H9 (cell line): ENCODE data around the gene SLC25A11. TPM values are rescaled to one million over a fixed set of nuclear protein-coding genes. Genes with fewer than 3 reads are reported as not detected.

Source experiments
- DNase-seq: peaks from one replicate; pipeline ENCODE4 v3.0.0-alpha.2; 2017
- H2AFZ ChIP-seq: one replicate; pipeline ENCODE4 v1.6.1; 2013; ENCODE audit warnings: mild to moderate bottlenecking, low read length, control low read depth, moderate library complexity
- H2AK5ac ChIP-seq: 2 replicates; pipeline ENCODE4 v1.6.1; 2013; ENCODE audit warnings: low read length, control low read depth, mixed read lengths; ENCODE audit not compliant: insufficient read length
- H2BK120ac ChIP-seq: one replicate; pipeline ENCODE4 v1.6.1; 2013; ENCODE audit warnings: low read depth, mild to moderate bottlenecking, low read length, control low read depth, inconsistent platforms; ENCODE audit not compliant: poor library complexity, severe bottlenecking
- H2BK12ac ChIP-seq: 2 replicates; pipeline ENCODE4 v1.6.1; 2013; ENCODE audit warnings: low read length, control low read depth, mixed read lengths, low read depth; ENCODE audit not compliant: insufficient read length
- H2BK15ac ChIP-seq: 2 replicates; pipeline ENCODE4 v1.6.1; 2013; ENCODE audit warnings: low read depth, low read length, control low read depth
- H2BK20ac ChIP-seq: one replicate; pipeline ENCODE4 v1.6.1; 2013; ENCODE audit warnings: low read depth, mild to moderate bottlenecking, low read length, control low read depth, inconsistent platforms; ENCODE audit not compliant: poor library complexity, severe bottlenecking
- H2BK5ac ChIP-seq: 2 replicates; pipeline ENCODE4 v1.6.1; 2013; ENCODE audit warnings: low read length, control low read depth, mixed read lengths; ENCODE audit not compliant: insufficient read length
- H3K14ac ChIP-seq: 2 replicates; pipeline ENCODE4 v1.6.1; 2013; ENCODE audit warnings: low read length, control low read depth; ENCODE audit not compliant: insufficient read depth
- H3K18ac ChIP-seq: 2 replicates; pipeline ENCODE4 v1.6.1; 2013; ENCODE audit warnings: low read depth, mild to moderate bottlenecking, mixed read lengths, low read length, control low read depth; ENCODE audit not compliant: insufficient read length
- H3K23ac ChIP-seq: 2 replicates; pipeline ENCODE4 v1.6.1; 2013; ENCODE audit warnings: low read length, control low read depth, mixed read lengths, low read depth; ENCODE audit not compliant: insufficient read length
- H3K23me2 ChIP-seq: 2 replicates; pipeline ENCODE4 v1.6.1; 2013; ENCODE audit warnings: low read depth, mild to moderate bottlenecking, mixed read lengths, low read length, control low read depth; ENCODE audit not compliant: insufficient read length, poor library complexity, severe bottlenecking
- H3K27ac ChIP-seq: 2 replicates; pipeline ENCODE4 v1.5.1; 2013; ENCODE audit warnings: low read length, control low read depth, mixed read lengths, low read depth; ENCODE audit not compliant: insufficient read length
- H3K27me3 ChIP-seq: 2 replicates; pipeline ENCODE4 v1.6.1; 2013; ENCODE audit warnings: low read length, control low read depth, inconsistent platforms; ENCODE audit not compliant: insufficient read depth
- H3K4ac ChIP-seq: 2 replicates; pipeline ENCODE4 v1.6.1; 2013; ENCODE audit warnings: low read depth, mild to moderate bottlenecking, control low read depth, inconsistent platforms, low read length, moderate library complexity
- H3K4me1 ChIP-seq: 2 replicates; pipeline ENCODE4 v1.6.1; 2013; ENCODE audit warnings: low read length, control low read depth, inconsistent platforms; ENCODE audit not compliant: insufficient read depth
- H3K4me2 ChIP-seq: 2 replicates; pipeline ENCODE4 v1.6.1; 2013; ENCODE audit warnings: low read length, control low read depth, mixed read lengths; ENCODE audit not compliant: insufficient read length, insufficient read depth
- H3K56ac ChIP-seq: 2 replicates; pipeline ENCODE4 v1.6.1; 2013; ENCODE audit warnings: low read depth, mild to moderate bottlenecking, mixed read lengths, low read length, control low read depth; ENCODE audit not compliant: insufficient read length
- H3K79me1 ChIP-seq: 2 replicates; pipeline ENCODE4 v1.6.1; 2013; ENCODE audit warnings: low read depth, mild to moderate bottlenecking, moderate library complexity, low read length, control low read depth, inconsistent platforms; ENCODE audit not compliant: insufficient read depth, poor library complexity, severe bottlenecking
- H3K79me2 ChIP-seq: 2 replicates; pipeline ENCODE4 v1.6.1; 2013; ENCODE audit warnings: low read length, control low read depth, inconsistent platforms; ENCODE audit not compliant: insufficient read depth
- H3K9ac ChIP-seq: 2 replicates; pipeline ENCODE4 v1.6.1; 2013; ENCODE audit warnings: low read length, control low read depth, mixed read lengths; ENCODE audit not compliant: insufficient read length; ENCODE audit errors: extremely low read depth
- H3K9me3 ChIP-seq: one replicate; pipeline ENCODE4 v1.6.1; 2013; ENCODE audit warnings: low read depth, low read length, inconsistent platforms; ENCODE audit not compliant: control insufficient read depth
- H3T11ph ChIP-seq: one replicate; pipeline ENCODE4 v1.6.1; 2013; ENCODE audit warnings: mild to moderate bottlenecking, low read length, control low read depth, inconsistent platforms
- H4K20me1 ChIP-seq: one replicate; pipeline ENCODE4 v1.6.1; 2013; ENCODE audit not compliant: control insufficient read depth, insufficient read length, insufficient read depth
- H4K5ac ChIP-seq: 2 replicates; pipeline ENCODE4 v1.6.1; 2013; ENCODE audit warnings: low read depth, mild to moderate bottlenecking, mixed read lengths, low read length, control low read depth; ENCODE audit not compliant: insufficient read length
- H4K8ac ChIP-seq: replicated peaks from 2 replicates; pipeline ENCODE4 v1.6.1; 2013; ENCODE audit warnings: low read length, control low read depth, mixed read lengths, low read depth; ENCODE audit not compliant: insufficient read length
- H4K91ac ChIP-seq: 2 replicates; pipeline ENCODE4 v1.6.1; 2013; ENCODE audit warnings: low read depth, mild to moderate bottlenecking, moderate library complexity, mixed read lengths, low read length, control low read depth; ENCODE audit not compliant: insufficient read length
- H3K27ac Mint-ChIP-seq, 3 experiments: 2 replicates in 2 of 3; 3 replicates in 1 of 3; pipeline ENCODE4 v1.8.0; 2020 to 2021; ENCODE audit warnings: mixed read lengths in 3 of 3, mild to moderate bottlenecking in 1 of 3, moderate library complexity in 1 of 3
- H3K27me3 Mint-ChIP-seq: 2 replicates; pipeline ENCODE4 v1.8.0; 2021; ENCODE audit warnings: low read depth, mild to moderate bottlenecking, moderate library complexity, mixed read lengths
- H3K36me3 Mint-ChIP-seq, 3 experiments: 2 replicates in 2 of 3; 3 replicates in 1 of 3; pipeline ENCODE4 v1.8.0; 2020 to 2021; ENCODE audit warnings: low read depth in 3 of 3, mixed read lengths in 3 of 3; ENCODE audit not compliant: insufficient read depth in 1 of 3
- H3K4me1 Mint-ChIP-seq, 2 experiments: 2 replicates each; pipeline ENCODE4 v1.8.0; 2020; ENCODE audit warnings: mixed read lengths in 2 of 2
- H3K4me3 Mint-ChIP-seq, 2 experiments: 2 replicates in 1 of 2; 3 replicates in 1 of 2; pipeline ENCODE4 v1.8.0; 2020 to 2021; ENCODE audit warnings: mild to moderate bottlenecking in 2 of 2, mixed read lengths in 2 of 2, moderate library complexity in 1 of 2
- H3K9me3 Mint-ChIP-seq, 2 experiments: 2 replicates in 1 of 2; 3 replicates in 1 of 2; pipeline ENCODE4 v1.8.0; 2020; ENCODE audit warnings: mild to moderate bottlenecking in 2 of 2, mixed read lengths in 2 of 2, moderate library complexity in 1 of 2
- WGBS: extraction: QIAGEN DNeasy Blood & Tissue Kit; methylation state at CpG from one replicate; pipeline ENCODE4 v1.1.7; 2013; ENCODE audit warnings: missing lambda C conversion rate, low lambda C conversion rate, mixed read lengths; ENCODE audit not compliant: insufficient read length; ENCODE audit errors: extremely low coverage; 5-methylcytosine and 5-hydroxymethylcytosine counted together
- total RNA-seq: library from RNA; stranded (reverse); gene quantifications from 2 replicates; pipeline ENCODE4 v1.2.1, GENCODE V29; 2021
- TF ChIP-seq, protein P1 (sequence below): fragments of 200-600 bp; sonication (generic); conservative IDR thresholded peaks from 3 replicates; pipeline ENCODE4 v1.8.0; 2021; ENCODE audit warnings: antibody characterized with exemption, mild to moderate bottlenecking

Gene SLC25A11
- total RNA-seq, 1 experiment from 2014 or later = 74.9 TPM

DNA sequence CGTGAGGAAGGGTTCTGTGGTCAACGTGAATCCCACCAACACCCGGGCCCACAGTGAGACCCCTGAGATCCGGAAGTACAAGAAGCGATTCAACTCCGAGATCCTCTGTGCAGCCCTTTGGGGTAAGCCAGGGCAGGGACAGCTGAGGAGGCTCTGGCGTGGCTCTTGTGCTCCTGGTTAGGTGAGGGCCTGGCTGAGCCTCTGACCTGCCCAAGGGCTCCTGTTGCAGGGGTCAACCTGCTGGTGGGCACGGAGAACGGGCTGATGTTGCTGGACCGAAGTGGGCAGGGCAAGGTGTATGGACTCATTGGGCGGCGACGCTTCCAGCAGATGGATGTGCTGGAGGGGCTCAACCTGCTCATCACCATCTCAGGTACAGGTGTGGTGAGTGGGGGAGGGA, 44.7 kb downstream of the SLC25A11 start:
- DNase-seq = no peak

More for the DNA sequence above, 44.7 kb downstream of the SLC25A11 start:
- Histone ChIP-seq H3K4me1 (no peaks in the 10 kb centered on the region), H3K9me3 (no peaks in the 10 kb centered on the region), H2BK12ac (no peak overlapping the region), H4K20me1 (no peaks in the 10 kb centered on the region), H3K14ac (no peak overlapping the region), H3K27ac (no peak overlapping the region), H3K4me2 (no peak overlapping the region), H4K5ac (no peak overlapping the region), H3T11ph (no peak overlapping the region), H2BK120ac (no peak overlapping the region), H4K8ac (no peak overlapping the region), H3K23ac (no peak overlapping the region), H2AK5ac (no peak overlapping the region), H2AFZ (no peak overlapping the region), H3K79me2 (no peaks in the 10 kb centered on the region), H3K18ac (no peak overlapping the region), H4K91ac (no peak overlapping the region), H2BK20ac (no peak overlapping the region), H3K56ac (no peak overlapping the region), H2BK5ac (no peak overlapping the region), H3K9ac (no peak overlapping the region), H3K23me2 (peaks cover 8% of the 10 kb centered on the region), H3K4ac (no peak overlapping the region), H3K79me1 (no peaks in the 10 kb centered on the region), H3K27me3 (no peaks in the 10 kb centered on the region), H2BK15ac (no peak overlapping the region)
- TF ChIP-seq, protein P1, sequence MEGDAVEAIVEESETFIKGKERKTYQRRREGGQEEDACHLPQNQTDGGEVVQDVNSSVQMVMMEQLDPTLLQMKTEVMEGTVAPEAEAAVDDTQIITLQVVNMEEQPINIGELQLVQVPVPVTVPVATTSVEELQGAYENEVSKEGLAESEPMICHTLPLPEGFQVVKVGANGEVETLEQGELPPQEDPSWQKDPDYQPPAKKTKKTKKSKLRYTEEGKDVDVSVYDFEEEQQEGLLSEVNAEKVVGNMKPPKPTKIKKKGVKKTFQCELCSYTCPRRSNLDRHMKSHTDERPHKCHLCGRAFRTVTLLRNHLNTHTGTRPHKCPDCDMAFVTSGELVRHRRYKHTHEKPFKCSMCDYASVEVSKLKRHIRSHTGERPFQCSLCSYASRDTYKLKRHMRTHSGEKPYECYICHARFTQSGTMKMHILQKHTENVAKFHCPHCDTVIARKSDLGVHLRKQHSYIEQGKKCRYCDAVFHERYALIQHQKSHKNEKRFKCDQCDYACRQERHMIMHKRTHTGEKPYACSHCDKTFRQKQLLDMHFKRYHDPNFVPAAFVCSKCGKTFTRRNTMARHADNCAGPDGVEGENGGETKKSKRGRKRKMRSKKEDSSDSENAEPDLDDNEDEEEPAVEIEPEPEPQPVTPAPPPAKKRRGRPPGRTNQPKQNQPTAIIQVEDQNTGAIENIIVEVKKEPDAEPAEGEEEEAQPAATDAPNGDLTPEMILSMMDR = no peak
- no peaks in the 10 kb centered on the region for H3K27me3 Mint-ChIP-seq
- no peaks in the 10 kb centered on the region for H3K9me3 Mint-ChIP-seq
- peaks cover 4 to 16% of the 10 kb centered on the region in 2 experiments for H3K4me1 Mint-ChIP-seq
- no peak overlapping the region; a peak in 1 of 5 replicates for H3K4me3 Mint-ChIP-seq
- H3K36me3 Mint-ChIP-seq = peaks cover 8 to 51% (median 46%) of the 10 kb centered on the region in 3 experiments; a peak in 6 of 7 replicates
- WGBS = no CpG with 5 or more reads among the region's 13 CpGs
- H3K27ac Mint-ChIP-seq = no peak overlapping the region; a peak in 1 of 7 replicates
